IPS-18c (cell line): ENCODE measurements around the gene PRPF6.

ENCODE experiments used
- H3K4me3 ChIP-seq: 2 replicates; pipeline ENCODE4 v1.7.0; 2013; ENCODE audit warnings: low read depth, mild to moderate bottlenecking, low read length, moderate library complexity; ENCODE audit not compliant: insufficient read depth
- H3K9me3 ChIP-seq: one replicate; pipeline ENCODE4 v1.6.1; 2013; ENCODE audit warnings: mild to moderate bottlenecking, low read length, moderate library complexity; ENCODE audit not compliant: control insufficient read depth, insufficient read depth

The PRPF6 gene

DNA sequence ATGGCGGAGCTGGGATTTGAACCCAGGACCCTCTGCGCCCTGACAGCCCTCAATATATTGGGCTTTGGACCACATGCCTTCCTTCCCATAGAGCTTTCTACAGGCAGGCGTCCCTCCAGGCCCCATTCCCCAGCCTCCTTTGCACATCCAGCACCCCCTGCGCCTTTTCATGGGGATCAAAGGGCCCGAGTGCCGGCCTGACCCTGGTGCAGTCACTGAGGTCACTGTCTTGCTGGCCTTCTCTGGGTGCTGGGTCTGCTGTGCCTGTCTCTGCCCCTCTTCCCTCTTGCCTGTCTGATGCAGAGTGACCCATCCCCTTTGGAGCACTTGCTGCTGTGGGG is 100.7 kb downstream of the PRPF6 start:
- Histone ChIP-seq H3K9me3 (no peaks in the 10 kb centered on the region), H3K4me3 (no peak overlapping the region)

DNA sequence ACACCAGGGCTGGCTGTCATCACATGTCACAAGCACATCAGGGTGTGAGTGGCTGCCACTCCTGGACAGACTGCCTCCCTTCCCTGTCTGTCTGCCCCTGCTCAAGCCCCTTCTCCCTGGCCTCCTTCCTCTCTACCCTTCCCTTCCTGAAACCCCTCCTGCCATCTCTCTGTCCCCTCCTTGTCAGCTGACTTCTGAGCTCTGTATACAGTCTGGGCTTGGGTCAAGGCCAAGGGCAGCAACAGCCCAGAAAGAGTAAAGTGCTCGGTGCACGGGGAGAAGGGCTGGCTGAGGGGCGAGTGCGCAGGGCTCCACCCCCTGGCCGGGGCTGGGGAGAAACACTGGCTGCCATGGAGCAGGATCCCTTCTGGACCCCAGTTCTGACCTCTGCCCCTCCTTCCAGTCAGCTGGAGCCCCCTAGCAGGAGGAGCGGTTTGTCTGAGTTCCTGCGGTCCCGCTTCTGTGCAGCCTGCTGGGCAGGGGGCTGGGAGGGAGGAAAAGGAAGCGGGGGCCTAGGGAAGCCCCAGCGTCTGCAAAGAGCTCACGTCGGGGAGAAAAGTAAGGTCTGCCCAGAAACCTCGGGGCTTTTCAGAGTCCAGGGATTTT is 101.3 kb downstream of the PRPF6 start:
- H3K4me3 ChIP-seq, result no peak overlapping the region

More for the DNA sequence above, 101.3 kb downstream of the PRPF6 start:
- no peaks in the 10 kb centered on the region for H3K9me3 ChIP-seq
